H1 (cell line): ENCODE measurements around the gene CNPY3. TPM values are rescaled to one million over a fixed set of nuclear protein-coding genes. Genes with fewer than 3 reads are reported as not detected.

Source experiments
- CTCF ChIA-PET: fragments of 300-600 bp; sonication (Branson Sonifier 250); formaldehyde crosslinking; loops from one replicate; lab custom pipeline; 2021; ENCODE audit not compliant: partially characterized antibody; lab: Charles Lee
- POLR2A ChIA-PET: fragments of 300-600 bp; sonication (Branson Sonifier 250); formaldehyde crosslinking; loops from one replicate; lab custom pipeline; 2021; ENCODE audit warnings: inconsistent platforms; ENCODE audit not compliant: partially characterized antibody; lab: Charles Lee
- DNase-seq, 2 experiments: peaks; one replicate each; pipeline versions ENCODE4 v3.0.0 to v3.0.0-alpha.2; 2010 to 2022; ENCODE audit warnings: low spot score in 2 of 2, low read depth in 1 of 2, mixed read lengths in 1 of 2
- FAIRE-seq: peaks from 2 replicates; lab custom pipeline; 2011; peaks lifted over from hg19 to GRCh38; lab: Jason Lieb, UNC
- H2AFZ ChIP-seq: 2 replicates; pipeline ENCODE4 v1.8.1; 2012; ENCODE audit warnings: low read length, inconsistent platforms
- H2AK5ac ChIP-seq: 2 replicates; pipeline ENCODE4 v1.6.1; 2013; ENCODE audit warnings: low read depth, low read length
- H2BK120ac ChIP-seq: replicated peaks from 2 replicates; pipeline ENCODE3; 2013; ENCODE audit warnings: low read depth, low read length, inconsistent platforms
- H2BK12ac ChIP-seq: 2 replicates; pipeline ENCODE4 v1.6.1; 2013; ENCODE audit warnings: low read depth, low read length
- H2BK15ac ChIP-seq: 2 replicates; pipeline ENCODE4 v1.6.1; 2013; ENCODE audit warnings: low read length
- H2BK20ac ChIP-seq: 2 replicates; pipeline ENCODE4 v1.6.1; 2013; ENCODE audit warnings: low read length
- H2BK5ac ChIP-seq: 2 replicates; pipeline ENCODE4 v1.6.1; 2013; ENCODE audit warnings: low read depth, low read length
- H3K14ac ChIP-seq: 2 replicates; pipeline ENCODE4 v1.6.1; 2013; ENCODE audit warnings: inconsistent platforms; ENCODE audit not compliant: insufficient read length
- H3K18ac ChIP-seq: 2 replicates; pipeline ENCODE4 v1.6.1; 2013; ENCODE audit warnings: low read length; ENCODE audit errors: extremely low read depth
- H3K23ac ChIP-seq: 2 replicates; pipeline ENCODE4 v1.6.1; 2013; ENCODE audit warnings: inconsistent platforms; ENCODE audit not compliant: insufficient read length
- H3K23me2 ChIP-seq: 2 replicates; pipeline ENCODE4 v1.6.1; 2013; ENCODE audit warnings: low read depth, low read length
- H3K27ac ChIP-seq: 2 replicates; pipeline ENCODE4 v1.6.1; 2011; ENCODE audit warnings: low read depth, low read length, inconsistent platforms
- H3K27me3 ChIP-seq, 4 experiments: replicated peaks in 1 of 4; 1 replicate in 1 of 4; 2 replicates in 3 of 4; pipeline versions ENCODE4 v1.6.1 to v1.8.1; 2011 to 2013; ENCODE audit warnings: low read length in 3 of 4, mild to moderate bottlenecking in 3 of 4, inconsistent platforms in 2 of 4, mixed read lengths in 2 of 4, moderate library complexity in 1 of 4; ENCODE audit not compliant: control insufficient read depth in 3 of 4, insufficient read depth in 3 of 4; ENCODE audit errors: extremely low read depth in 1 of 4
- H3K36me3 ChIP-seq, 4 experiments: 2 replicates each; pipeline versions ENCODE4 v1.6.1 to v1.8.1; 2011 to 2013; ENCODE audit warnings: mild to moderate bottlenecking in 4 of 4, low read length in 3 of 4, moderate library complexity in 2 of 4, control low read depth in 1 of 4, inconsistent platforms in 1 of 4; ENCODE audit not compliant: insufficient read depth in 4 of 4, control insufficient read depth in 2 of 4
- H3K4ac ChIP-seq: replicated peaks from 2 replicates; pipeline ENCODE3; 2013; ENCODE audit warnings: low read length, low read depth, mixed read lengths, inconsistent platforms; ENCODE audit not compliant: insufficient read length
- H3K4me1 ChIP-seq, 4 experiments: replicated peaks in 1 of 4; 1 replicate in 1 of 4; 2 replicates in 3 of 4; pipeline versions ENCODE4 v1.6.1 to v1.8.1; 2011 to 2013; ENCODE audit warnings: low read length in 3 of 4, inconsistent platforms in 2 of 4, mixed read lengths in 1 of 4; ENCODE audit not compliant: insufficient read depth in 4 of 4, control insufficient read depth in 3 of 4
- H3K4me2 ChIP-seq, 2 experiments: 2 replicates each; pipeline versions ENCODE4 v1.6.1 to v1.8.1; 2011 to 2013; ENCODE audit warnings: low read depth in 2 of 2, low read length in 2 of 2, control low read depth in 1 of 2, inconsistent platforms in 1 of 2, mild to moderate bottlenecking in 1 of 2; ENCODE audit not compliant: insufficient read depth in 1 of 2
- H3K4me3 ChIP-seq, 4 experiments: fragments of 200-600, 300-600 bp in 1 of 4; sonication (generic), shearing (Covaris generic), sonication (Bioruptor Twin) in 1 of 4; 2 replicates each; pipeline versions ENCODE4 v1.5.1 to v1.8.1; 2011 to 2016; ENCODE audit warnings: low read length in 4 of 4, low read depth in 3 of 4, control low read depth in 2 of 4, inconsistent platforms in 2 of 4, mild to moderate bottlenecking in 2 of 4, mixed read lengths in 1 of 4, moderate library complexity in 1 of 4; ENCODE audit not compliant: insufficient read depth in 2 of 4; ENCODE audit errors: extremely low read depth in 1 of 4
- H3K56ac ChIP-seq: replicated peaks from 2 replicates; pipeline ENCODE3; 2013; ENCODE audit warnings: low read depth, mild to moderate bottlenecking, mixed read lengths, low read length, inconsistent platforms; ENCODE audit not compliant: insufficient read length
- H3K79me1 ChIP-seq: 2 replicates; pipeline ENCODE4 v1.6.1; 2013; ENCODE audit warnings: low read depth, low read length, control low read depth
- H3K79me2 ChIP-seq, 2 experiments: 2 replicates each; pipeline versions ENCODE4 v1.6.1 to v1.8.1; 2012 to 2013; ENCODE audit warnings: low read length in 2 of 2, mild to moderate bottlenecking in 2 of 2, inconsistent platforms in 1 of 2; ENCODE audit not compliant: insufficient read depth in 2 of 2, control insufficient read depth in 1 of 2
- H3K9ac ChIP-seq, 4 experiments: replicated peaks in 1 of 4; 1 replicate in 1 of 4; 2 replicates in 3 of 4; pipeline versions ENCODE4 v1.6.1 to v1.8.1; 2011 to 2013; ENCODE audit warnings: low read depth in 3 of 4, low read length in 3 of 4, control low read depth in 2 of 4, mild to moderate bottlenecking in 2 of 4, moderate library complexity in 2 of 4, inconsistent platforms in 1 of 4; ENCODE audit errors: extremely low read depth in 1 of 4
- H3K9me3 ChIP-seq, 2 experiments: 2 replicates each; pipeline versions ENCODE4 v1.6.1 to v1.8.1; 2012 to 2013; ENCODE audit warnings: mild to moderate bottlenecking in 2 of 2, moderate library complexity in 2 of 2, control low read depth in 1 of 2, inconsistent platforms in 1 of 2, low read depth in 1 of 2, low read length in 1 of 2, mixed read lengths in 1 of 2; ENCODE audit not compliant: insufficient read depth in 2 of 2
- H4K20me1 ChIP-seq, 2 experiments: replicated peaks in 1 of 2; 2 replicates each; pipeline versions ENCODE3 to v1.8.1; 2011 to 2013; ENCODE audit warnings: inconsistent platforms in 2 of 2, low read length in 2 of 2, mild to moderate bottlenecking in 1 of 2; ENCODE audit not compliant: insufficient read depth in 2 of 2, control insufficient read depth in 1 of 2
- H4K5ac ChIP-seq: 2 replicates; pipeline ENCODE4 v1.6.1; 2013; ENCODE audit warnings: low read length, low read depth, mixed read lengths, inconsistent platforms; ENCODE audit not compliant: insufficient read length
- H4K8ac ChIP-seq: 2 replicates; pipeline ENCODE4 v1.8.0; 2013; ENCODE audit warnings: mild to moderate bottlenecking, moderate library complexity, low read length, inconsistent platforms; ENCODE audit not compliant: insufficient read depth; ENCODE audit errors: extremely low read depth
- H4K91ac ChIP-seq: replicated peaks from 2 replicates; pipeline ENCODE3; 2013; ENCODE audit warnings: low read length, mixed read lengths, inconsistent platforms; ENCODE audit not compliant: insufficient read length
- EGR1 ChIP-seq: IDR thresholded peaks from 2 replicates; pipeline ENCODE4 v1.6.1; 2011; ENCODE audit warnings: low read depth, low read length, borderline replicate concordance
- EZH2 ChIP-seq: fragments of 200-600 bp; sonication (generic); IDR thresholded peaks from 2 replicates; pipeline ENCODE4 v1.7.1; 2012; ENCODE audit warnings: low read depth, mild to moderate bottlenecking, moderate library complexity, low read length, inconsistent platforms; ENCODE audit not compliant: severe bottlenecking
- FOSL1 ChIP-seq: IDR thresholded peaks from 2 replicates; pipeline ENCODE4 v1.6.1; 2011; ENCODE audit warnings: mild to moderate bottlenecking, low read depth, low read length, moderate library complexity; ENCODE audit not compliant: insufficient read depth
- RAD21 ChIP-seq, 2 experiments: IDR thresholded peaks in 1 of 2; conservative IDR thresholded peaks in 1 of 2; 2 replicates each; pipeline ENCODE4 v1.6.1; 2011; ENCODE audit warnings: low read depth in 2 of 2, low read length in 2 of 2, improper control_type of control experiment in 1 of 2, inconsistent platforms in 1 of 2, mild to moderate bottlenecking in 1 of 2, moderate library complexity in 1 of 2
- SIN3A ChIP-seq, 2 experiments: IDR thresholded peaks in 1 of 2; conservative IDR thresholded peaks in 1 of 2; 2 replicates each; pipeline ENCODE4 v1.6.1; 2011 to 2012; ENCODE audit warnings: low read length in 2 of 2, improper control_type of control experiment in 1 of 2, low read depth in 1 of 2, mild to moderate bottlenecking in 1 of 2
- SIX5 ChIP-seq: IDR thresholded peaks from 2 replicates; pipeline ENCODE4 v1.6.1; 2011; ENCODE audit warnings: mild to moderate bottlenecking, low read depth, low read length
- WGBS, 2 experiments: shearing (Covaris generic) in 1 of 2; methylation state at CpG; one replicate each; pipeline versions ENCODE4 v1.1.6 to v1.1.7; 2013 to 2015; ENCODE audit warnings: low lambda C conversion rate in 2 of 2, mixed read lengths in 2 of 2, inconsistent platforms in 1 of 2, low coverage in 1 of 2, missing lambda C conversion rate in 1 of 2; ENCODE audit not compliant: insufficient replicate concordance in 2 of 2, insufficient coverage in 1 of 2, insufficient read length in 1 of 2; ENCODE audit errors: extremely low coverage in 1 of 2, missing lambda C conversion rate in 1 of 2; 5-methylcytosine and 5-hydroxymethylcytosine counted together
- polyA plus RNA-seq, 7 experiments: library from polyadenylated mRNA; depleted of rRNA in 3 of 7; stranded (reverse) in 5 of 7; unstranded in 2 of 7; fragments of >200 nt in 5 of 7; fragments of 200-250 nt in 2 of 7; gene quantifications; 1 replicate in 5 of 7; 2 replicates in 1 of 7; 4 replicates in 1 of 7; pipeline versions ENCODE4 v1.2.1 to v1.2.3, GENCODE V29; 2011 to 2013; ENCODE audit warnings: missing spikeins in 2 of 7, mixed read lengths in 2 of 7
- total RNA-seq: library from RNA; stranded (reverse); fragmentation: NEBNext Ultra II Directional; extraction: Animal tissue kit (Norgen Biotek cat#: 25700); gene quantifications from 2 replicates; pipeline ENCODE4 v1.2.1, GENCODE V29; 2021
- TF ChIP-seq, protein P1 (sequence below): IDR thresholded peaks from 2 replicates; pipeline ENCODE4 v1.6.1; 2012; ENCODE audit warnings: low read length, inconsistent platforms

CNPY3 gene
- total and polyA plus RNA-seq, 2 of the 8 experiments (the other 6 are each of a cell fraction or from before 2014, with no cell fraction given): 49.6 to 64.5 TPM

DNA sequence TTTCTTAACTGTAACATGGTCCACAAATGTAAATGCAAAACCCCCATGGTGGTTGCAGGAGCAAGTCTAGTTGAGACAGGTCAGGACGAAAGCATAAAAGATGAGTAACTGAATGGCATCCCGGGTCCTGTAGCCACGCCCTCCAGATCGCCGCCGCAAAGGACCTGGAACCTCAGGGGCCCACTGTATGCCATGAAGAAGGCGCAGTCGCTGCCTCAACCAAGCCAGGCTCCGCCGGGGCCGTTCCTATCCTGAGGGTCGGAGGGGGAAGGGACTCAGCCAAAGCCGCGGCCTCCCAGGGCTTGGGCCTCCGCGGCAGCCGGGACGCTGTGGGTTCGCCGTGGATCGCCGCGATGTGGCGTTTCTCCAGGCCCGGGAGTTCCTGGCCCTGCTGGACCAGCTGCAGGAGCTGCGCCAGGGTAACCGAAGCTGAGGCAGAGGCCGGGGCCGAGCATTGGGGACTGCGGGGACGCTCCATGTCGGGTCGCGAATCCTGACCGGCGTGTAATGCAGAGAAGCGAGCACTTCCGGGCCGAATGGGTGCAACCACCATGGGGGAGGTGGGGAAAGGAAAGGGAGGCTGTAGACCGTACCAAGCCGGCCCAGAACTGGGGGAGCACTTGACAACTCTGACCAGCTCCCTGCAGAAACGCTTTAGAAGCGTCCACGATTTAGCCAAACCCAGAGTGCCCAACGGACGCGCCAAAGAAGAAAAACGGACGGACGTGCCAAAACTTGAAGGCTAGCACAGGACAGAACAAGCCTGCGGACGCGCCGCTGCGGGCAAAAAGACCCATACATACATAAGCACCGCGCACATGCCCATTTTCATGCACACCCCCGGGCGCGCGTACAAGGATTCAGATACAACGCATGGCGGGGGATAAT lies 38.7 kb upstream of the CNPY3 start:
- Histone ChIP-seq H4K20me1 (peaks cover 0 to 1% of the 10 kb centered on the region in 2 experiments), H2BK15ac (no peak overlapping the region), H3K79me2 (0 out of 4 replicates have a peak, but pooled peaks cover 0 to 3% of the 10 kb centered on the region in 2 experiments), H3K79me1 (no peaks in the 10 kb centered on the region), H4K91ac (peak overlapping the region; percentile 72), H2BK12ac (0 out of 2 replicates have a peak overlapping the region, but pooled peaks have one; percentile 29), H2BK20ac (no peak overlapping the region), H3K9me3 (no peaks in the 10 kb centered on the region), H3K14ac (no peak overlapping the region), H2AFZ (peak overlapping the region; percentile 87), H2BK120ac (no peak overlapping the region), H2AK5ac (no peak overlapping the region), H4K5ac (peak overlapping the region; percentile 99), H3K4me2 (peak overlapping the region; percentile 74 to 97), H3K23me2 (peaks cover 4% of the 10 kb centered on the region; the same call in 1 of the 2 replicates), H3K4ac (peak overlapping the region; percentile 81), H3K4me1 (peaks cover 0 to 5% (median 4%) of the 10 kb centered on the region in 4 experiments; a peak in 5 of 7 replicates), H3K27ac (peak overlapping the region; percentile 94), H3K23ac (no peak overlapping the region), H4K8ac (peak overlapping the region; percentile 94), H3K9ac (peak overlapping the region; percentile 83 to 96 (median 93)), H3K27me3 (no peaks in the 10 kb centered on the region), H2BK5ac (peak overlapping the region; percentile 97), H3K56ac (peak overlapping the region; percentile 89), H3K36me3 (peaks cover 4 to 18% (median 10%) of the 10 kb centered on the region in 4 experiments), H3K18ac (peak overlapping the region; percentile 96), H3K4me3 (peak overlapping the region; percentile 76 to 94 (median 84))
- POLR2A ChIA-PET: interaction anchor here (0.7 to 7.0 kb wide), 27 partner anchors 9 to 449 kb away, joined by 3 to 130 read pairs (median 4); partner anchors contain the start of genes BICRAL, CNPY3, RPL7L1 and TBCC
- FAIRE-seq: no peak
- 4% methylated on average over 58 of the region's 63 CpGs; no CpG with 5 or more reads in 1 of the 2 experiments for WGBS, 2 experiments
- DNase-seq: peak; percentile 91
- CTCF ChIA-PET: interaction anchor here (0.6 to 1.0 kb wide), 5 partner anchors 8 to 787 kb away, joined by 3 read pairs; no protein-coding TSS in a partner anchor
- TF ChIP-seq, protein P1, sequence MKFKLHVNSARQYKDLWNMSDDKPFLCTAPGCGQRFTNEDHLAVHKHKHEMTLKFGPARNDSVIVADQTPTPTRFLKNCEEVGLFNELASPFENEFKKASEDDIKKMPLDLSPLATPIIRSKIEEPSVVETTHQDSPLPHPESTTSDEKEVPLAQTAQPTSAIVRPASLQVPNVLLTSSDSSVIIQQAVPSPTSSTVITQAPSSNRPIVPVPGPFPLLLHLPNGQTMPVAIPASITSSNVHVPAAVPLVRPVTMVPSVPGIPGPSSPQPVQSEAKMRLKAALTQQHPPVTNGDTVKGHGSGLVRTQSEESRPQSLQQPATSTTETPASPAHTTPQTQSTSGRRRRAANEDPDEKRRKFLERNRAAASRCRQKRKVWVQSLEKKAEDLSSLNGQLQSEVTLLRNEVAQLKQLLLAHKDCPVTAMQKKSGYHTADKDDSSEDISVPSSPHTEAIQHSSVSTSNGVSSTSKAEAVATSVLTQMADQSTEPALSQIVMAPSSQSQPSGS: peak; percentile 32
- TF ChIP-seq RAD21 (IDR thresholded peaks at IDR 0.05 in 1 of 2, conservative IDR thresholded peaks at IDR 0.05 in 1 of 2; ENCODE audit: low read depth in 2 of 2, low read length in 2 of 2) (no peak), FOSL1 (no peak), EGR1 (no peak), SIN3A (conservative IDR thresholded peaks at IDR 0.05 in 1 of 2, IDR thresholded peaks at IDR 0.05 in 1 of 2; ENCODE audit: low read depth in 1 of 2, low read length in 2 of 2) (peak in 1 of 2 experiments; percentile 70; a peak in 2 of 4 replicates), SIX5 (peak; percentile 48), EZH2 (no peak)
